ENCODE measurements around the gene PGBD5.
"Not testable (repeated sequence)": the region's sequence is repeated elsewhere in the genome, so short reads cannot be mapped to it uniquely, and the experiment has no call there.

Gene PGBD5

GRCh38 chr1:230424391-230425251, 1.5 kb downstream of the PGBD5 start:
- no peak for DNase-seq (ENCODE audit: low read depth)

- no peak for DNase-seq (ENCODE audit: low read depth)
Observed at GRCh38 chr1:230423951-230424350, 2.2 kb downstream of the PGBD5 start.

- no peak for DNase-seq (ENCODE audit: low read depth)
Observed at GRCh38 chr1:230423261-230423660, 2.9 kb downstream of the PGBD5 start.

DNA sequence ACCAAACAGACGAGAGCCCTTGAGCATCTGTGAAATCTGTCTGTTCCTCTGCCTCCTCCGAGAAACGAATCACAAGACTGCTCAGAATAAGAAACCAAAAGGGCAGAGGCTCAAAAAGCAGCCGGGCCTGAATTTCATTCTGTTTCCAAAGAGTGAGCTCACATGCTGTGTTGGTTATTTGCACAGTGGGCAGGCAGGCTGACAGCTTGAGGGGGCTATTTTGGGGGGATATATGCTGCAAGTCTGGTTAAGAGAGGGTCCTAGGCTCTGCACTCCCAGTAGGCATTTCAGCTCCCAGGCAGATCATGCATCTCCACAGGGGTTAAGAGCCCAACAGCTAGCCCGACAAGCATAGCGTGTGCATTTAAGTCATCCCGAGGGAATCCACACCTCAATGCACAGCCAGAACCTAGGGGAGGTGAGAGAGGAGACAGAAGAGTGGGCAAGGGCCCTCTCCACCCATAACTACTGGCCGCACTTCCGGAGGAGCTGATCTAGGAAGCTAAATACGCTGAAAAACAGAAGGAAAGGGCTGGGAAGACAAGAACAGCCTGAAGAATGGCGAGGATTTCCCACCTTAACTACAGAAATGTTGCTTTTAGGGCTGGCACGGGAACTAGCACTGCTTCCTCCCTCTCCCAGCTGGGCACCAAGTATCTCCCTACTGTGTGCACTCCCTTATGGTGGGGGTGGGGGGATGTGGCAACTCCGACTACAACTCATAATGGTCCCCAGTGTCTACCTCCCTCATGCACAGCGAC, 3.7 kb downstream of the PGBD5 start:
- DNase-seq (ENCODE audit: low read depth), result no peak

- DNase-seq (ENCODE audit: low read depth), result no peak
Observed at GRCh38 chr1:230421481-230421880, 4.7 kb downstream of the PGBD5 start.

GRCh38 chr1:230420372-230420771, 5.8 kb downstream of the PGBD5 start:
- not testable (repeated sequence) for DNase-seq (ENCODE audit: low read depth)

GRCh38 chr1:230416430-230416829, 9.7 kb downstream of the PGBD5 start:
- no peak for DNase-seq (ENCODE audit: low read depth)

DNA sequence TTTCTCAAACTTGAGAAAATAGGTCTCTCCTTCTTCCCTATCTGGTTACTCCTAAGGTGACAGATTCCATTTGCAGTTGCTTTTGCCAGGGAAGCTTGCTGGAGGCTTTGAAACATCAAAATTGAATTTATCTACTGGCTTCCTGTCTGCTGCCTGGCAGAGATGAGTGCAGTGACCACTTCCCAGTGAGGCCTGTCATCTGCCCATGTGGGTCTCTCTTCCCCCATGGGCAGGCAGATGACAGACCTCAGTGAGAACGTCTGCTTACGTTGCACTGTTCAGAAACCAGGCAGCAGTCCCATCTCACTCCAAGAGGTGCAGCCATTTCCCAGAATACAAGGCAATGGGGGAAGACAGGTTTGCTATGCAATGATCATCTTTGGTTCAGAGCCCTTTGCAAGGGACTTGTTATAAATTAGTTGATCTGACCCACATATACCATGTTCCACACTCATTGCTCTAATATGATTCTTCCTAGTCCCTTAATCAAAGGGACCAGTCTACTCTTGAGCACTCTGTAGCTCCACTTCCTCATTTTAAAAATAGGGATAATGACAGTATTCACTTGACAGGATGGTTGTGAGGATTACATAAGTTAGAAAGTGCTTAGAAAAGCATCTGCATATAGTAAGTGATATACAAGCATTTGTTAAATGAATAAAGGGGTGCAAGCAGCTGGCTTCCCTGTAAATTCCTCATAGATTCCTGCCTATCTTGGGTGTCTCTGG, 10.6 kb downstream of the PGBD5 start:
- no peak for DNase-seq (ENCODE audit: low read depth)

- no peak for DNase-seq (ENCODE audit: low read depth)
Observed at GRCh38 chr1:230414694-230415093, 11.4 kb downstream of the PGBD5 start.

DNA sequence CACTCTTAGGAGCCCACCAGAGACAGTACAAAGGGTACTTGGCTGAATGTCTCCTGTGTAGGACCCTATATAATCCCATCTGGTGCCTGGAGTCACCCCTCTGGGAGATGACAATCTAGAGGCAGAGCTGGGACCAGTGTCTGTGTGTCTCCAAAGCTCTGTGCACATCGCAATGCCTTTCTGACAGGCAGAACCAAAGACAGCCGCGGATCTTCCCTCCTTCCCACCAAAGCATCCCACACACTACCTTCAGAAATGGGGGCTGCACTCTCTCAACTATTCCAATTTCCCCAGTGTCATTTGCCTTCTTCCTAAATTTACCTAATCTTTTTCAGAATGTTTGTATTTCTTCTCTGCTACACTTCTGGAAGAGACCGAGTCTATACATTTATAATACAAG, 12.0 kb downstream of the PGBD5 start:
- DNase-seq (ENCODE audit: low read depth), result no peak

DNA sequence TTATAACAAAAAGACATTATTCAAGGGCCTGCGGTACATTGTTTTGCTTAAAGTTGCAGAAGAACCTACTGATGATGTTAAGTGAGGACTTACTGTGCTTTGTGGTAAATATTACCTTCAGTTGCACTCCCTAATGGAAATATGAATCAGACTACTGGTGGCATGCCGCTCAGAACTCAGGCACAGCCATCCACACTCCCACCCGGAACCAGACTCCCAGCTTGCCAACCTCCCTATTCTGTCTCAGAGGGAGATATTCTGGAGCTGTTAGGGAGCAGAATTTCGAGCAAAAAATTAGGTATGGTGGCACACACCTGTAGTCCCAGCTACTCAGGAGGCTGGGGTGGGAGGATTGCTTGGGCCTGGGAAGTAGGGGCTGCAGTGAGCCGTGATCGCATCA, 13.1 kb downstream of the PGBD5 start:
- DNase-seq (ENCODE audit: low read depth), result no peak

GRCh38 chr1:230408971-230409370, 17.2 kb downstream of the PGBD5 start:
- no peak for DNase-seq (ENCODE audit: low read depth)

DNA sequence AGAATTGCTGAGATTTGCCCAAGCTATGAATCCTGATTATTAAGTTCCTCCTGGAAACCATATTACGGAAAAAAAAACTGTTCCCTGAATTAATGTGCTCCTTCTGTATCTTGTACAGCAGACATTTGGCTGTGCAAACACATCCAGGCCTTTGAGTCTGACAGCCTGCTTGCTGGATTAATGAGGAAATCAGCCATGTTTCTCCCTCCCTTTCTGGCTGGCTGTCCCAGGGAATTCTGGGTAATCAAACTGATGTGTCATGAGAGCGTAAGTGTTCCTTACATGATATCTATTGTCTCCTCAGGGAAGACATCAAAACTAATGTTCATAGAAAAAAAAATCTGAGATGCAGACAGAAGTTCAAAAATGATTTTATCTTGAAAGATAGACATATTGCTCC, 18.8 kb downstream of the PGBD5 start:
- DNase-seq (ENCODE audit: low read depth), result no peak

GRCh38 chr1:230406727-230407126, 19.4 kb downstream of the PGBD5 start:
- not testable (repeated sequence) for DNase-seq (ENCODE audit: low read depth)

DNA sequence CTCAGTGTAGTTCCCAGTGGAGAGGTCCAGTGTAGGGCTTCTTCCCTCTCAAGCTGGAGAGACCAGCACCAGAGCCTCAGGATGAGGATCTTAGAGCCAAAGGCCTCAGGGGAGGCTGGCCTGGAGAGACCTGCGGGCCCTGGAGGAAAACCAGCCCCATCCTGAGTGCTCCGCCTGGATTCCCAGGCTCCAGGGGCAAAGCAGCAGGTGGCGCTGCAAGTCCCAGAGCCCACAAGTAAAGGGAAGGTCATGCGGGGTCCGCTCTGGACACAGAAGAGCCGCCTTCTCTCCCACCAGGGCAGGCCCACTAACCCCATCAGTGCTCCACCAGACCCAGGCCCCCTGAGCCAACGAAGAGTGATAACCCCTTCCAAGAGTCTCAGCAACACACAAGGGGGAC, 22.7 kb downstream of the PGBD5 start:
- DNase-seq (ENCODE audit: low read depth), result no peak

DNA sequence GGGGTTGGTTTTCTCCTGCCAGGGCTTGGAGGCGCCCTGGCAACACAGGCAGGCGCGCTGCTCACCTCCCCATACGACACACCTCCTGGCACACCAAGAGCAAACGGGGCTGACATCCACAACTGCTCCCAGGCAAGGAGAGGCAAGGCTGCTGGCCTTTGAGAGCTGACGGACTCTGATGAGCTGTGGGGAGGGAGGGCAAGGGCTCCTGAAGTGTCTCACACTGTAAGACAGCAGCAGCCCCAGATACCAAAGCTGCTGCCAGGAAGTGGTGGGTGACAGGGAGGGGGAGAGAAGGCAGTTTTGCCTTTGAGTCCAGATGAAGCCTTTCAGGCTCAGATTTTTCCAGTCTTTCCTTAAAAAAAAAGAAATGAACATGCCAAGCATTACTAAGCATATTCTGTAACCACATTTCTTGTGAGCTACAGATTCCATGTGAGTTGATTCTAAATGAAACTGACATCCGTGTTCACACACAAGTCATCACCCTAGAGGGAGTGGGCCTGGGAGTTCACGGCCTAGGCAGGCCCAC, 24.3 kb downstream of the PGBD5 start:
- DNase-seq (ENCODE audit: low read depth), result no peak

DNA sequence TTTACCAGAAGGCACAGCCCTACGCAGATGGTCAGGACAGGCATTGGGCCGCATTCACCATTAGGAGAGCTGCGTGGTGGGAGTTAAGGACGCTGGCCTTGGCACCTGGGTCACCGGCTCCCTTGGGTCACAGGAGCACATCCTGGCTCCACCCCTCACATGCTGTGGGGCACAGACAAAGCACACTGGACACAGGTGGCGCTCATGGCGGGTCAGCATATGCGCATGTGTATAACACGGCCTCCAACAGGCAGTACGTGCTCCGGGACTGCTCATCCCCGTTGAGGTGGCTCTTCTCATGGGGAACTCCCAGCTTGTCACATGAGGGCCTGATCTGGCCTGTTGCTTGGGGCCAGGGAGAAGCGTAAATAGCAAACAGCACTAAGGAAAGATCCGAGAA, 25.0 kb downstream of the PGBD5 start:
- DNase-seq (ENCODE audit: low read depth), result no peak

DNA sequence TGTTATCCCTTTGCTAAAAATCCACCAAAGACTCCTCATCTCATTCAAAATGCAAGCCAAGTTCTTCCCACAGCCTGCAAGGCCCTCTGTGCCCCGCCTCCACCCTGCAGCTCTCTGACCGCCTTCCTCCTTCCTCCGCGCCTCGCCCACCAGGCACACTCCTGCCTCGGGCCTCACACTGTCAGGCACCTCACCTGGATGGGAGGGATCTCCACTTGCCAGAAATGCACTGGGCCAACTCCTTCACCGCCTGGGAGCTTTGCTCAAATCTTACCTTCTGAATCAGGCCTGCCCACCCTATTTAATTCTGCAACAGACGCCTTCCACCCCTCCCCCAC, 26.2 kb downstream of the PGBD5 start:
- no peak for DNase-seq (ENCODE audit: low read depth)

GRCh38 chr1:230399321-230400006, 26.7 kb downstream of the PGBD5 start:
- no peak for DNase-seq (ENCODE audit: low read depth)

- DNase-seq (ENCODE audit: low read depth), result no peak
Observed at GRCh38 chr1:230398856-230399255, 27.3 kb downstream of the PGBD5 start.

GRCh38 chr1:230396966-230397365, 29.2 kb downstream of the PGBD5 start:
- no peak for DNase-seq (ENCODE audit: low read depth)

DNA sequence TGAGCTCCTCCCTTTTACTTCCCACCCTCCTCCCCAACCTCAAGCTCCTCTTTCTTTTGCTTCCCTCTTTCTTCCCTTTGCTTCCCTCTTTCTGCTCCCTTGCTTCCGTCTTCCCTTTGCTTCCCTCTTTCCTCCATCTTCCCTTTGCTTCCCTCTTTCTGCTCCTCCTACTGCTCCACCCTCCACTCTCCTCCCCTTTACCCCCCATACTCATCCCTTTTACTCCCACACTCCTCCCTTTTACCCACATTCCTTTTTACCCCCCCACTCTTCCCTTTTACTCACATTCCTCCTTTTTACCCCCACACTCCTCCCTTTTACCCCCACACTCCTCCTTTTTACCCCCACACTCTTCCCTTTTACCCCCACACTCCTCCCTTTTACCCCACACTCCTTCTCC, 30.2 kb downstream of the PGBD5 start:
- no peak for DNase-seq (ENCODE audit: low read depth)
